Activated CD4-positive, alpha-beta T cell treated with anti-CD3 and anti-CD28 coated beads, Interleukin-2, Interleukin-6, amounts not matched to agents 100 ng/mL and 50 ng/mL, durations not matched to agents 16 hours and 8 hours (primary cell): ENCODE results near the gene LCNL1.

Experiments
- DNase-seq: peaks from one replicate; pipeline ENCODE4 v3.0.0-alpha.2; 2020

The LCNL1 gene

GRCh38 chr9:136995362-136995761 lies 12.6 kb downstream of the LCNL1 start:
- no peak for DNase-seq

GRCh38 chr9:136995772-136996311 lies 13.0 kb downstream of the LCNL1 start:
- no peak for DNase-seq

GRCh38 chr9:136996361-136997292 lies 13.8 kb downstream of the LCNL1 start, which contains the start of gene CLIC3:
Gene CLIC3 (minus strand): TSS chr9:136996568. CDS start chr9:136996543, 25 bp downstream.
- DNase-seq, result peak; percentile 41

- no peak for DNase-seq
Measured at GRCh38 chr9:136997371-136997770, 14.6 kb downstream of the LCNL1 start.

- peak; percentile 37 for DNase-seq
Measured at GRCh38 chr9:136997830-136998234, 15.0 kb downstream of the LCNL1 start.

GRCh38 chr9:137000177-137000930 lies 17.6 kb downstream of the LCNL1 start:
- DNase-seq, result peak; percentile 65

GRCh38 chr9:137001857-137002645 lies 19.3 kb downstream of the LCNL1 start:
- DNase-seq, result no peak

- DNase-seq, result no peak
Measured at GRCh38 chr9:137002646-137003041, 19.9 kb downstream of the LCNL1 start.

GRCh38 chr9:137004285-137004684 lies 21.5 kb downstream of the LCNL1 start:
- peak; percentile 34 for DNase-seq

GRCh38 chr9:137006116-137007003 lies 23.6 kb downstream of the LCNL1 start:
- no peak for DNase-seq

- DNase-seq, result no peak
Measured at GRCh38 chr9:137007108-137007815, 24.5 kb downstream of the LCNL1 start.

GRCh38 chr9:137007816-137008270 lies 25.1 kb downstream of the LCNL1 start:
- no peak for DNase-seq

- DNase-seq, result no peak
Measured at GRCh38 chr9:137008312-137008711, 25.5 kb downstream of the LCNL1 start.

- DNase-seq, result no peak
Measured at GRCh38 chr9:137009217-137009616, 26.4 kb downstream of the LCNL1 start.

- no peak for DNase-seq
Measured at GRCh38 chr9:137009938-137010732, 27.3 kb downstream of the LCNL1 start.

GRCh38 chr9:137011156-137011555 lies 28.4 kb downstream of the LCNL1 start:
- no peak for DNase-seq

- DNase-seq, result no peak
Measured at GRCh38 chr9:137011907-137012675, 29.3 kb downstream of the LCNL1 start.

- DNase-seq, result no peak
Measured at GRCh38 chr9:137012694-137013570, 30.1 kb downstream of the LCNL1 start.
